GM18499 (cell line): ENCODE measurements around the gene SDK2.
"Not testable (repeated sequence)": the region's sequence is repeated elsewhere in the genome, so short reads cannot be mapped to it uniquely, and the experiment has no call there.

Experiments
- ATAC-seq: cut with Tn5 transposase; IDR thresholded peaks from one replicate; pipeline ENCODE4 v1.9.1; 2021; ENCODE audit warnings: moderate number of reproducible peaks; ENCODE audit not compliant: insufficient read depth, unreplicated experiment

Gene SDK2

GRCh38 chr17:73320601-73321264 lies 323.5 kb downstream of the SDK2 start:
- ATAC-seq, result no peak

- no peak for ATAC-seq
These were observed 324.5 kb downstream of the SDK2 start for GRCh38 chr17:73319766-73320165.

GRCh38 chr17:73318836-73319235 lies 325.4 kb downstream of the SDK2 start:
- no peak for ATAC-seq

- ATAC-seq, result no peak
These were observed 325.8 kb downstream of the SDK2 start for GRCh38 chr17:73318427-73318813.

GRCh38 chr17:73317513-73318426 lies 326.5 kb downstream of the SDK2 start:
- ATAC-seq, result no peak

- ATAC-seq, result no peak
These were observed 327.2 kb downstream of the SDK2 start for GRCh38 chr17:73316919-73317505.

GRCh38 chr17:73315471-73315870 lies 328.8 kb downstream of the SDK2 start:
- ATAC-seq, result no peak

- ATAC-seq, result no peak
These were observed 330.6 kb downstream of the SDK2 start for GRCh38 chr17:73313526-73314127.

GRCh38 chr17:73312887-73313286 lies 331.4 kb downstream of the SDK2 start:
- not testable (repeated sequence) for ATAC-seq

- ATAC-seq, result peak; percentile 78
These were observed 332.2 kb downstream of the SDK2 start, which contains the start of gene CDC42EP4 for GRCh38 chr17:73311781-73312641. TSS of gene CDC42EP4 (minus strand) at chr17:73312001. CDS start at chr17:73286500, 25,501 bp downstream.

- ATAC-seq, result no peak
These were observed 332.8 kb downstream of the SDK2 start for GRCh38 chr17:73311428-73311780.

GRCh38 chr17:73309727-73310596 lies 334.3 kb downstream of the SDK2 start:
- ATAC-seq, result no peak

GRCh38 chr17:73308959-73309358 lies 335.3 kb downstream of the SDK2 start:
- not testable (repeated sequence) for ATAC-seq

- no peak for ATAC-seq
These were observed 336.0 kb downstream of the SDK2 start for GRCh38 chr17:73308017-73308823.

- ATAC-seq, result no peak
These were observed 337.1 kb downstream of the SDK2 start for GRCh38 chr17:73307130-73307529.

- no peak for ATAC-seq
These were observed 338.1 kb downstream of the SDK2 start for GRCh38 chr17:73305845-73306836.
